Measurements from ENCODE around the gene KIAA0753. TPM values are rescaled to one million over a fixed set of nuclear protein-coding genes. Genes with fewer than 3 reads are reported as not detected.

The KIAA0753 gene
- 8.6 TPM for total RNA-seq

DNA sequence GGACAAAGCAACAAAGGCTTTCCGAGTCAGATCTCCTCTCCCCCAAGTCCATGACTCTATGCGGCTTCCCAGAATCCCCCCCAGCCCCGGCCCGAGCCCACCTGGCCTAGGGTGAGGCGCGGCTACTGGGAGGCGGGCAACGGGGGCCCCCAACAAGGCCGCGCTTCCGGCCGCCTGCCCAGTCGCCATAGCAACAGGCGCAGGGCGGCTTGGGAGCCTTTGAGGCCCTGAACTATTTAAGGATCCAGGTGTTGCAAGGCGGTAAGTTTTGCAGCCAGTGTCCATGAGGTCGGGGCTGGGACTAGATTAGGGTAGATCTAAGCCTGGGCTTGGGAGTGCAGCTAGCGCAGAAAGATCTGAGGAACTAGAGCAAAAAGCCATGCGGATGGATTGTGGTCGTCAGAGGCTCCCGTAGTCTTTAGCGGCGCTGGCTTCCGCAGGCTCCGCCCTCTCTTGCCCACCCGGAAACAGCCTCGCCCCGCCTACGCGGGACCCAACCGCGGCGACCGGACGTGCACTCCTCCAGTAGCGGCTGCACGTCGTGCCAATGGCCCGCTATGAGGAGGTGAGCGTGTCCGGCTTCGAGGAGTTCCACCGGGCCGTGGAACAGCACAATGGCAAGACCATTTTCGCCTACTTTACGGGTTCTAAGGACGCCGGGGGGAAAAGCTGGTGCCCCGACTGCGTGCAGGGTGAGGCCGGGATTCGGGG is at the start of gene KIAA0753, which contains the start of gene TXNDC17:
Gene KIAA0753, minus strand, starts transcription at position 176 of the 711 bp plus-strand sequence. CDS start 5,608 bp downstream, outside the sequence.
Gene TXNDC17, plus strand, starts transcription at position 525 of the 711 bp plus-strand sequence. Its CDS starts 23 bp downstream, at position 548.
- peak; percentile 75 for ATAC-seq

DNA sequence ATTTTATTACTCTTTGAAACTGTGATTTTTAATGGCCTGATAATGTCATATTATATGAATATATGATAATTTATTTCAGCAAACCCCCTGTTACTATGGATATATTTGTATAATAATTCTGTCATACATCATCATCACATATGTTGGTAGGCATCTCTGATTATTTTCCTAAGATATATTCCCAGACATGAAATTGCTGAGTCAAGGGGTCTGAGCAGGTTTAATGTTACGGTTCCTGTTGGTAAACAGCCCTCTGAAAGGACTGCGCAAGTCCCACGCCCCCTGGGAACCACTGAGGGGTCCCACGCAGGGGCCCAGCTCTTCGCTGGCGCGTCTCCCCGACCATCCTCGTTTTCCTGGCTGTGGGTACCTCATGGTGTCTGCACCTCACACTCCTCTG is 48.4 kb upstream of the KIAA0753 start:
- no peak for ATAC-seq

DNA sequence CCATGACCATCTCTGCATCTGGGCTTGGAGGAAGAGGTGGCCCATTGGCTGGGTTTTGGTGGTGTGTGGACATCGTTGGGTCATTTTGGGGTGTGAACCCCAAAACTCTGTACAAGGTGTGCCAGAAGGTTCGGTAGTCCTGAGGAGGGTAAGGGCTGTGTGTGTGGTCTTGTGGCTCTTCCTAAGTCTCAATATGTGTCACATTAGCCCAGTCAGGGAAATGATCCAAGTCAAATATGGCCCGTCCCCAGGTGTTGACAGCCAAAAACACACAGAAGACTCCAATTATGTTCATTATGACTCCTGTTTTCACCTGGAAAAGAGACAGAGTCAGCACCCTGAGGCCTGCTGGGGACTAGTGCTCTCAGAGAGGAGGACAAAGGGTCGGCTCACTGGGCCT is 45.5 kb upstream of the KIAA0753 start:
- no peak for ATAC-seq

DNA sequence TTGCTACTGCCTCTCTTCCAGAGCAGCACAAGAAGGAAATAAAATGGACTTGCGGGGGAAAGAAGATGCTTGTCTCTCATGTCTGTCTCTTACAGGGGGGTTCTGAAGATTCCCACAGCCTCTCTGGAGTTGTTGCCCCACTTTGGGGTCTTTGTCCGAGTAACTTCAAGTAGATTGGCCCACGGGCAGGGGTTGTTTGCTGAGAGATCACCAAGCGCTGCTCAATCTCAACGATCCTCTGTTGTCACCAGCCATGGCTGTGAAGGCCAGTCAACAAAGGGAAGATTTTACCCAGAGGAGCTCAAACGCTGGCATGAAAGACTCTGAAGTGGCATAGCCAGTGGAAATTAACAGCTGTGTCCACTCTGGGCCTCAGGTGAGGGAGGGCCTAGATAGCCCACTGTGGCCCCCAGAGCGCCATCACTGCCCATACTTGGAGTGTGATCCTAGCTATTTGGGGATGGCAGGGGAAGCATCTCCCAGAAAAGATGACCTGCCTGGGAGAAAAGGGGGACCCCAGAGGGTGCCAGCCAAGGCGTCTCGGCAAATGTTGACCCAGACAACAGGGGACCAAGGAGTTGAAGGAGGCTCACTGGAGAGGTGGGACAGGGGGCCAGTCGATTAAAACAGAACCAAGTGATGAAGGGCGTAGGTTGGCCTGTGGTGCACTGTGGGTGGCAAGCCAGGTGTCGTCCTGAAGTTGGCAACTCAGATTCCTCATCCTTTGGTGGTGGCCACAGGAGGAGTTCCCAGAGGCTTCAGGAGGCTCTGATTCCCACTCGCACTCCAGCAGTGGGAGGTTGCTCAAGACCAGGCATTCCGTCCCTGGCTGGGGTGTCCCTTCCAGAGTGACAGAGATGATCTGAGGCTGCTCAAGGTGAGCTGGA is 44.6 kb upstream of the KIAA0753 start:
- no peak for ATAC-seq

DNA sequence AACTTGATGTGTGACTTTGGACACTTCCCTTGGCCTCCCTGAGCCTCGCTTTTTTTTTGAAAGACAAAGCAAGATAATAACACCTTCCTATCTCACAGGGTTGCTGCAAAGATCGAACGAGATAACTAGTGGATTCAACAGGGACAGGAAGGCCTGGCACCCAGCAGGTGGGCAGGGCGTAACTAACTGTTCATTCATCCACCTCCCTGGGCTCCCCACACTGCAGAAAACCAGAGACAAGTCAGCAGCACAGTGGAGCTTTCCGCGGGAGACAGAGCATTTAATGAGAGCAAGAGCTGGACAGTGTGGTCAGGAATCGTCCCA is 43.9 kb upstream of the KIAA0753 start:
- no peak for ATAC-seq

DNA sequence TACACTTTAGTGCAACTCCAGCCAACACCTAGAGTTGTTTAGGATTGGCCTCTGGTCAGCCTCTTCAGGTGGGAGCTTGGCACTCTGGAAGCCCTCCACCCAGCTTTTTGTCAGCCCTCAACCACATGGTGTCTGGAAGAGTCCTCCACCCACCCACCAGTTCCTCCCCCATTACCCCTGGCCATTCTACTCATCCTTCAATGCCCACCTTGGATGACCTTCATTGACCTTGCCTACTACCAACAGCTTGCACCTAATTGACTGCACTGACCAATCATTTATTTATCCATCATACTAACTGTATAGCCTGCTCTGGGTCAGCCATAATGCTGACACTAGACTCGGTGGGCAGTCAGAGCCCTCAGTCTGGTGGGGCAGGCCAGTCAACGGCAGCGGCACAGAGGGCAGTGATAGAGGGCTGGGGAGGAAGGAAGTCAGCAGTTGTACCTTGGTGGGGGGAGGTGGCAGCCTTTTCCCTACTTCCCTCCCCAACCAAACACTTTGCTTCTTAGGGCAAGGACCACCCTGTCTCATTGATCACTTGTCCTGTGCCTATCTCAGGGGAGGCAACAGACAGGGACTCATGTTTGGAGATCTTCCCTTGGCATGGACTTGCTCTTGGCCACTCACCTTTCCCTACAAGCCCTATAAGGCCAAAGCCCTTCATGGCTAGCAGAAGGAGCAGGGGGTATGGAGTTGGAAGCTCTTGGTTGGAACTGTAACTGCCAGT is 43.4 kb upstream of the KIAA0753 start:
- no peak for ATAC-seq

DNA sequence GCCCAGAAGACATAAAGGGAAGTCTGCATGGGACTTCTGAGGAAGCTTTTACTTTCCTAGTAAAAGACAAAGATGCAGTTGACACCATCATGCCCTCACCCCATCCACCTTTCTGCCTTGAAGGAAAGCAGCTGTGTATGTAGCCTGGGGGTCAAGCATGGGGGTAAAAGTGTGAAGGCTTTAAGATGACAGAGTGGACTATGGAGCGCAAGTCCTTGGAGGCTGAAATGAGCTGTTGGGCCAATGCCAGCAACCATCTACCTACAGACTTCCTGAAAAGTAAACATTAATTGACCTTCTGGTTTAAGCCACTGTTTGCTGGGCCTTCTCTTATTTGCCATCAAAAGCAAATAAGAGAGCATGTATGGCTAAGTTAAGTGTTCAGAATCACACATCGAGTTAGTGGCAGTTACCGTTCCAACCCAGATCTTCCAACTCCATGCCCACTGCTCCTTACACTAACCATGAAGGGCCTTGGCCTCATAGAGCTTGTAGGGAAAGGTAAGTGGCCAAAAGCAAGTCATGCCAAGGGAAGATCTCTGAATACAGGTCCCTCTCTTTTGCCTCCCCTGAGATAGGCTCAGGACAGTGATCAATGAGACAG is 42.7 kb upstream of the KIAA0753 start:
- no peak for ATAC-seq

DNA sequence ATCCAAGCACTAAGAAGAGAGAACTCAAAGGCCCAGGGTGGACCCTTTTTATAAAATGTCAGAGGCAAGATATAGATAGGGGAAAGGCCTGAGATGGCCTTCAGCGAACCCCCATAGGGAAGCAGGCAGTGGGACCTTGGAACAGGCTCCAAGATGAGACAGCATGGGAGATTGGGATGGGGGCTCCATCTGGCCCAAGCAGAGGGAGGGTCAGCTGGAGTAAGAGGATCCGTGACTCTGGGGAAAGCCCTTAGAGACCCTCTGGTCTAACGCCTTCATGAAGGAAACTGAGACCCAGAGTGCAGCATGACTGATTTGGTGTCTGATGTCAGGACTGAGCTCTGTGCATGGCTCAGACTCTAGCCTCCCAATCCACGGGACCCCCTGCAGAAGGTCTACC is 41.8 kb upstream of the KIAA0753 start:
- no peak for ATAC-seq

DNA sequence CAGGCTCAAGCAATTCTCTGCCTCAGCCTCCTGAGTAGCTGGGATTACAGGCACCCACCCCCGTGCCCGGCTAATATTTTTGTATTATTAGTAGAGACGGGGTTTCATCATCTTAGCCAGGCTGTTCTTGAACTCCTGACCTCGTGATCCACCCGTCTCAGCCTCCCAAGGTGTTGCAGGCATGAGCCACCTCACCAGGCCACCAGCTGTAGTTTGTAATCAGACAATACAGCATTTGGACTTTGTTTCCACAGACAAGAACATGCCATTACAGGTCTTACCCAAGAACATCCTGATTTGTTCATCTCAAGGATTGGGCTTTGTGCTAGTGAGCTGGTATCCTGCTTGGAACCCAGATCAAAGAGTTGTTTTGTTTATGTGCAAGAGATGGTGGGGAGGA is 41.2 kb upstream of the KIAA0753 start:
- ATAC-seq = peak; percentile 59

DNA sequence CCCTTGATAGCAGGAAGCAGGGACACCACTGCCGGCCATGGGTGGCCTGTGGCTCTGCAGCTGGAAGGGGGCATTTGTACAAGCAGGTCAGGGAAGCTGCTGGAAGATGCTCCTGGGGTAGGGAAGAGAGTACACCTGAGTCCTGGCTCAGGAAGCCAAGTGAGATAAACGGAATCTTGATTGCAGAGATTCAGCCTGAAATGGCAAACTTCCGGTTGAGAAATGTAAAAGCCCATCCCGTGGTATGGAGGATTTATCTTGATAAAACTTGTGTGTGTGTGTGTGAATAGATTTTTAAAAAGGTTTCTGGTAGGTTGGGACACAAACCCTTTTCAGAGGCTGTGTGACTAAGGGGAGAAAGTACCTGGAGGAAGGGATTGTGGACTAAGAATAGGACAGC is 40.7 kb upstream of the KIAA0753 start:
- no peak for ATAC-seq

DNA sequence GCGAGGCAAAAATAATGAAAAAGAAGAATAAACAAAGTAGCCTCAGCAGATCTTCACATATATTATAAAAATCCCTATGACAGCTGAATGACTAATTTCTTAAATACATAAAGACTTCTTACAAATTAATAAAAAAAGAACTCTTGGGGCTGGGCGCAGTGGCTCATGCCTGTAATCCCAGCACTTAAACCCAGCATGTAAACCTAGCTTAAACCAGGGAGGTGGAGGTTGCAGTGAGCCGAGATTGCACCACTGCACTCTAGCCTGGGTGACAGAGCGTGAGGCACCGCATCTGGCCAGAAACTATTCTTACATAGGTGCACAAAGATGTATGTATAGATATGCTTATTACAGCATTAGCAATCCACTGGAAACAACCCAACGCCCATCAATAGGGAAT is 38.7 kb upstream of the KIAA0753 start:
- peak; percentile 81 for ATAC-seq

DNA sequence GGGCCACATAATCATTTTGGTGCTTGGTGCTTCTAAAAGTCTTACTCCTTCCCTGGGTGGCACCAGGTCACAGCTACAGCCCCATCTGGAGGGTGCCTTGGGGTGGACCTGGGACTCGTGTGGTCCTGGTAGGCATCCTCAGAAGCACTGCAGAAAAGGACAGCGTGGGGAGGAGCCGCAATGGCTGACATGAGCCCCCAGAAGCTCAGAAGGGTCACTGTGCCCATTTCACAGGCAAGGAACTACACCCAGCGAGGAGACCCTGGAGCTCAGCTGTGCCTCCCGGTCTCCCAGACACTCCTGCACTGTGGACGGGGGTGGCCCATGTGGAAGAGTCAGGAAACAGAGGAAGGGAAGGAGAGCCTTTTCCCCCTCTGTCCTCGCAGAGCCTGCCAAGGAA is 37.4 kb upstream of the KIAA0753 start:
- no peak for ATAC-seq

DNA sequence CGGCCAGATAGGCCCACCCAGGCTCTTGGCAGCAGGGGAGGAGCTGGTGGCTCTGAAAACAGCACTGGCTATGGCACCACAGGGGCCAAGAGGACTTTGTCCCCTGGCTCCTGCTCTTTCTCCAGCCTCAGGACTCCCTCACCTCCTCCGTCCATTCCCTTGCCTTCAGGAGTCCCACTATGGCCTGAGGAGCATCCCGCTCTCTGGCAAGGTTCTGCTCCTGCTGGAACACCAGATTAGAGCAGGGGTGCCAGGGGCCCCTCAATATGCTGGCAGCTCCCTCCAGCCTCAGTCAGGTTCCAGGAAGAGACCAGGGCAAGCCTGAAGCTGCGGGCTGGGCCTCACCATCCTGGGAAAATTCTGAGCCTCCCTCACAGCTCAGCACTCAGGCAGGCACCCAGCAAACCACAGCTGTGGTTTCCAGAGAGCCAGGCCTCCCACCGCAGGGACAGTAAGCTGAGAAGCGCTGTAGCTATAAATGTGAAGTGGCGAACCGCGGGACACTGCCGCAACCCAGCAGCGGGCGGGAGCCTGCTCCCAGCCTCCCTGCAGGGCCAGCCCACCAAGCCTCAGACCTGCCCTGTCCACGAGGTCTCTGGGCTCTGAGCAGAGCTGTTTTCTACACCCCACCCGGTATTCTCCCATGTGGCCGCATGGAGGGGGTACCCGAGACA is 36.8 kb upstream of the KIAA0753 start:
- ATAC-seq = no peak

DNA sequence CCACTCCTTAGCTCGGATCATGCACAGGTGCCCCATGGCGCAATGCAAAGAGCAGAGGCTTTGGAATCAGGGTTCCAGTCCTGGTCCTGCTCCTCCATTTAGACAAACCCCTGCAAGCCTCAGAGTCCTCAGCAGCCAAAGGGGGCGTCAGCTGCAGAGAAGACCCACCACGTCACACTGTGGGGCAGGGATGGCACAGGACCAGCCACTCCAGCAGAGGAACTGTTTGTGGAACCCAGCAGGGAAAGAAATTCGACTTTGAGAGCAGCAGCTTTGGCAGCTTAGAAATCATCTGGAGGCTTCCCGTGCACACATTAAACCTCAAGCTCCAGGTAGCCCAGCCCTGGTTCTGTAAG is 36.3 kb upstream of the KIAA0753 start:
- ATAC-seq = no peak

DNA sequence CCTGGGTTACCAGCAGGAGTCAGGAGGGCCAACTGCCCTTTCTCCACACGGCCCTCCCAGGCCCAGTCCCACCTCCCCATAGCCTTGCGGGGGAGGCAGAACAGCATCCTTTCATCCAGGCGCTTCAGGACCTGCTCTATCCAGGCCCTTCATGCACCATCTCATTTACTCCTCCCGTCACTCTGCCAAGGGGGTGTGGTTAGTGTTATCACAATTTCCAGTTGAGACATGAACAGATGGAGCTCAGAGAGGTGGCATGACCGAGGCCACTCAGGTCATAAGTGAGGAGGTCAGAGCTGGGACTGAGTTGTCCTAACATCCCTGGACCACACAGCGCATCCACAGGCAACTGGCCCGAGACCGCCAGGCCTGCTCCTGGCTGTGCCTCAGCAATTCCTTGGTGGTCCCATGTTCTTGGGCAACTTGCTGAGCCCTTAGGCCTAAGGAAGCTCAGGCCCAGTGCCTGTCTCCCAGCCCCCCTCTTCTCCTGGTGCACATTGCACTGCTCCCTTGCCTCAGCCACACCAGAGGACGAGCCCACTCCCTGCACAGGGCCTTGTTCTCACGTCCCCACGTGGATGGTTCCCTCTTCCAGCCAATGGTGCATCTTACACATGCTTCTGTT is 34.8 kb upstream of the KIAA0753 start:
- ATAC-seq = peak; percentile 21

DNA sequence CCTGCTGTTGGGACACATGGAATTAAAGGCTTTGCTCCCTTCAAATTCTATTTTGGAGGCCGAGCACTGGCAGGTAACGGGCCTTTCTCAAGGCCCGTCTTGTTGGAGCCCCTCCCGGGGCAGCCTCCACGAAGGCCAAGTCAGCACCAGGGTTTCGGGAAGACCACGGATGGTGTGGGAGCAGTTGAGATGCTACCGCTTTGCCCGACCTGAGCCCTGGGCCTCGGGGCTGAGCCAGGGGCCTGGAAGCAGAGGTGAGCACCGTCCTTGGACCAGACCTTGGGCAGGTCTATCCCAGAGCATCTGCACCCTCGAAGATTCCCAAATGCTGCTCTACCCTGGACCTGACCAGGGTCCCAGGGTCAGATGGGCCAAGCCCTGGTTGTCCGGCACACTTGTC is 34.1 kb upstream of the KIAA0753 start:
- ATAC-seq = no peak

DNA sequence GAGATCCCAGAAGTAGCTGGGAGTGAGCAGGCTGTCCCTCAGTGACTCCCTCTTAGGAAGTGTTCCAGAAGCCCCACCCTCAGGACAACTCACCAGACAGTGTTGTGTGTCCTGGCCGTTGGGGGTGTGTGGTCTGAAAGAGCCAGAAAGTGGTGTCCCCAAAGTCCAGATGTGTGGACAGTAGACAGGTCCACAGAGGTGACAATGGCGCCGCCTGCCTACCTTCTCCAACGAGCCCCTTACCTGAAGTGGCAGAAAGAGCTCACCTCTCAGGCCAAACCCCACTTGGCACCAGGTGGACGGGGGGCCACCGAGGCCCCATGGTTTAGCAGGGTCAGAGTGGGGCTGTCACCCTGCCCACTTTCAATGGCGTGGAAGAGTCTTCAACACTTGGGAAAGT is 30.9 kb upstream of the KIAA0753 start:
- ATAC-seq = peak; percentile 13

DNA sequence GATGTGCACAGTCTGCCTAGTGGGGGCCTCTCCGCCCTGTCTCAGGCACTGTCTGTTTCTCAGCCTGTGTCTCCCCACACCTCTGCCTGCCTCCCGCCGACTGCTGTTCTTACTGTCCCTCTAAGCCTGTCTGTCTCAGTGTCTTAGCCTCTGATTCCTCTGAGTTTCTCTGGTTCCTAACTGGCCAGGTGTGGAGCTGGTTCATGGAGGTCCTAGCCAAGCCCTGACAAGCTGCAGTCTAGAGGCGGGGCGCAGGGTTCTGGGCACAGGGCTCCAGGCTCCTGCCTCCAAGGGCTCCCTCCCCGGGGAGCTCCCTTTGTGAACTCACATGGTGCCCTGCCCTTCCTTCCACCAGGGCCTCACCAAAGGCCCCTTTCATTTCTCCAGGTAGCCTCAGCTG is 30.5 kb upstream of the KIAA0753 start:
- ATAC-seq = peak; percentile 29

DNA sequence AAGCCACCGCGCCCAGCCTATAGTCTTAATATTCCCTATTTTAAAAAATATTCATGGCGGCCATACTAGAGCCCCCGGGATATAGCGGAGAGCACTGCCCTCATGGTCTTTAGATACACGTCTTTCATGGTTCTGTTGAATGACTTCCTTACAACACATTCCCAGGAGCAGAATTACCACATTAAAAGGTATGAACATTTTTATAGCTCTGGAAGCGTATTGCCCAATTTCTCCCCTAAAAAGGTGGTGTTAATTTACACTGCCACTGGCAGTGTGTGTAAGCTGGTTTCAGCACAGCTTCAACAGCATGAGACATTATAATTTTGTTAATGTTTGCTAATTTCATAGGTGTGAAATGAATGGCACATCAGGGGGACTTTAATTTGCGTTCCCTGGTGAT is 30.1 kb upstream of the KIAA0753 start:
- ATAC-seq = no peak

DNA sequence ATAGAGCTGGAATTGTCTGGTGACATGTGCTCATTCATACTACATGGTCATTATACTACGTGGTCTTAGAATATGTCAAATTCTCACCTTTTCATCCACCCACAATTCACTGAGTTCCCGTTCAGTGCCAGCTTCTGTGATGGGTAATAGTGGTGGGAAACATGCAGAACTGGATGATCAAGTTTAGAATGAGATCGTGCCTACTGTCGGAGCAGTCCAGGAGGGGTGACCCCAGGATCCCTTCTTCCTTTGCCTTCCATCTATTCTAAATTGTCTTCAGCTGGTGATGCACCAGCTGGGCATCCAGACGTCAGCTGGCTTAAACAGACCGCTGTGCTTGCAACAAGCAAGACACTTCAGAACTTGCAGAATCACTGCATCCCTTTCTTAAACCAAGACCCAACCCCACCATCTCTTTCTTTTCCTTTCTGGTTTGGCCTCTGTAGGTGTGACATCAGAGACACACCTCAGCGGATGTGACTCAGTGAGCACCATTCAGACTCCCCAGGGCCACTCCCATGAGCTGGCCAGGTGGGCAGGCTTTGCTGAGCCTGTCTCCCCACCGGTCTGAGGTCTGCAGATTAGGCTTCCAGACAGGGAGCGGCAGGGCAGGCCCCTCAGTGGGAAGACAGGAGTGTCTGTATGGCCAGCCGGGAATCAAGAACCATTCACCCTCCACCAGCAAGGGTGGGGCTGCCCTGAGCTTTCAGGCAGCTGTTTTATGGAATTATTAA is 29.1 kb upstream of the KIAA0753 start:
- ATAC-seq = peak; percentile 91

All from esophagus mucosa (tissue), 1 donor.